ENCODE measurements around the gene TMEM125. TPM values are rescaled to one million over a fixed set of nuclear protein-coding genes. Genes with fewer than 3 reads are reported as not detected.

TMEM125 gene
- total and polyA plus RNA-seq, 9 of the 15 experiments (the other 6 are each of a cell fraction or from before 2014, with no cell fraction given): 0.07 to 0.08 TPM; not detected in 7

DNA sequence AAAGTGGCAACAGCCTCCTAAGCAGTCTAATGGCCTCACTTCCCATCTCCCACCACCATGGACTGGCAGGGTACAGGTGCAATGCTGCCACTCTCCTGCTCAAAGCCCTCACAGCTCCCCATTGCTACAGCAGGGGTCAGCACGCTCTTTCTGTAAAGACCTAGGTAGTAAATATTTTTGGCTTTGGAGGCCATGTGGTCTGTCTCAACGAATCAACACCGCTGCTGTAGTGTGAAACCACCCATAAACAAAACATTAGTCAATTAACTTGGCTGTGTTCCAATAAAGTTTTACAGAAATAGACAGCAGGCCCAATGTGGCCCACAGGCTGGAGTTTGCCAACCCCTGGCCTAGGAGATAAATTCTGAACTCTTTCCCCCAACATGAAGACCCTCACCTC is 44.6 kb upstream of the TMEM125 start:
- Histone ChIP-seq H3K36me3 (ENCODE audit: control insufficient read depth, insufficient read depth, low read length) (no peaks in the 10 kb centered on the region), H3K9me3 (replicated peaks; ENCODE audit: control insufficient read depth, insufficient read depth, low read depth, low read length) (no peaks in the 10 kb centered on the region), H3K4me1 (replicated peaks in 1 of 2; ENCODE audit: control insufficient read depth in 2 of 2, insufficient read depth in 2 of 2, low read length in 2 of 2) (0 out of 5 replicates have a peak, but pooled peaks cover 0 to 3% of the 10 kb centered on the region in 2 experiments), H2AFZ (ENCODE audit: low read depth, low read length) (no peak overlapping the region), H3K9me1 (ENCODE audit: control insufficient read depth, insufficient read depth, low read length) (no peaks in the 10 kb centered on the region), H3K27ac (ENCODE audit: extremely low read depth, low read depth, low read length) (no peak overlapping the region), H3K79me2 (ENCODE audit: control insufficient read depth, insufficient read depth, low read length) (no peaks in the 10 kb centered on the region), H4K20me1 (replicated peaks; ENCODE audit: control insufficient read depth, insufficient read depth, low read length) (peaks cover 17% of the 10 kb centered on the region), H3K4me2 (ENCODE audit: insufficient read depth, low read length) (no peak overlapping the region), H3K4me3 (no peak overlapping the region), H3K27me3 (ENCODE audit: control insufficient read depth in 2 of 2, insufficient read depth in 2 of 2, low read length in 2 of 2) (peaks cover 24 to 55% of the 10 kb centered on the region in 2 experiments), H3K9ac (ENCODE audit: insufficient read depth in 1 of 2, low read depth in 2 of 2, low read length in 2 of 2) (no peak overlapping the region)
- DNase-seq (ENCODE audit: extremely low read depth in 1 of 4, low spot score in 3 of 4) (peak; percentile 25 to 47 (median 36)), ATAC-seq (peak; percentile 62), FAIRE-seq (no peak)
- in situ Hi-C loops (cut with MboI): loop anchor here (5.0 kb wide), 2 partner anchors 187 to 287 kb away; no protein-coding TSS in a partner anchor
- BruUV-seq (replicated peaks): no TSS peak
- CTCF ChIA-PET (ENCODE audit: low intra/inter-chr PET ratio): interaction anchor here (0.7 kb wide), 1 partner anchor 477 kb away, joined by 3 read pairs; no protein-coding TSS in a partner anchor
- intact Hi-C loops (cut with micrococcal nuclease): loop anchor here (5.0 kb wide), 2 partner anchors 313 to 822 kb away; no protein-coding TSS in a partner anchor
- 0% methylated on average over 3 of the region's 3 CpGs for WGBS (ENCODE audit: insufficient coverage, low coverage, missing lambda C conversion rate)
- POLR2A ChIA-PET: interaction anchor here (0.7 kb wide), 1 partner anchor 134 kb away, joined by 3 read pairs; the partner anchor contains the start of gene CDC20
- no peak for TF ChIP-seq NR0B1 (IDR thresholded peaks at IDR 0.05; ENCODE audit: partially characterized antibody)
- TF ChIP-seq MXI1 (IDR thresholded peaks at IDR 0.05; ENCODE audit: low read depth, low read length): no peak
- no peak for TF ChIP-seq TAL1 (IDR thresholded peaks at IDR 0.05)
- TF ChIP-seq PCBP1 (IDR thresholded peaks at IDR 0.05; ENCODE audit: low read depth, low read length, poor library complexity, severe bottlenecking): no peak
- TF ChIP-seq, protein P1, sequence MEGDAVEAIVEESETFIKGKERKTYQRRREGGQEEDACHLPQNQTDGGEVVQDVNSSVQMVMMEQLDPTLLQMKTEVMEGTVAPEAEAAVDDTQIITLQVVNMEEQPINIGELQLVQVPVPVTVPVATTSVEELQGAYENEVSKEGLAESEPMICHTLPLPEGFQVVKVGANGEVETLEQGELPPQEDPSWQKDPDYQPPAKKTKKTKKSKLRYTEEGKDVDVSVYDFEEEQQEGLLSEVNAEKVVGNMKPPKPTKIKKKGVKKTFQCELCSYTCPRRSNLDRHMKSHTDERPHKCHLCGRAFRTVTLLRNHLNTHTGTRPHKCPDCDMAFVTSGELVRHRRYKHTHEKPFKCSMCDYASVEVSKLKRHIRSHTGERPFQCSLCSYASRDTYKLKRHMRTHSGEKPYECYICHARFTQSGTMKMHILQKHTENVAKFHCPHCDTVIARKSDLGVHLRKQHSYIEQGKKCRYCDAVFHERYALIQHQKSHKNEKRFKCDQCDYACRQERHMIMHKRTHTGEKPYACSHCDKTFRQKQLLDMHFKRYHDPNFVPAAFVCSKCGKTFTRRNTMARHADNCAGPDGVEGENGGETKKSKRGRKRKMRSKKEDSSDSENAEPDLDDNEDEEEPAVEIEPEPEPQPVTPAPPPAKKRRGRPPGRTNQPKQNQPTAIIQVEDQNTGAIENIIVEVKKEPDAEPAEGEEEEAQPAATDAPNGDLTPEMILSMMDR (IDR thresholded peaks at IDR 0.05 in 2 of 3, conservative IDR thresholded peaks at IDR 0.05 in 1 of 3; ENCODE audit: insufficient read depth in 2 of 3, low read depth in 1 of 3, low read length in 3 of 3): peak; percentile 29 to 41 (median 36); a peak in 4 of 6 replicates
- peak; percentile 93 for TF ChIP-seq NFIC (IDR thresholded peaks at IDR 0.05)
- peak; percentile 48; the same call in 1 of the 2 replicates for TF ChIP-seq NFIX (CRISPR knock-in tag; IDR thresholded peaks at IDR 0.05; ENCODE audit: low read depth)
- no peak for TF ChIP-seq FUS (optimal IDR thresholded peaks at IDR 0.05; ENCODE audit: low read depth, low read length)
- TF ChIP-seq ZBTB40 (IDR thresholded peaks at IDR 0.05): peak; percentile 20; the same call in 1 of the 2 replicates
- no peak for TF ChIP-seq ZBTB40 (CRISPR knock-in tag; IDR thresholded peaks at IDR 0.05)
